HG03565 (cell line): ENCODE results near the gene LMBRD2.
A peak's percentile ranks its signal among the peaks of the same experiment; 100 is the strongest.
"Not testable (repeated sequence)": the region's sequence is repeated elsewhere in the genome, so short reads cannot be mapped to it uniquely, and the experiment has no call there.

Experiments
- ATAC-seq: cut with Tn5 transposase; IDR thresholded peaks from one replicate; pipeline ENCODE4 v1.9.1; 2021; ENCODE audit warnings: mild to moderate bottlenecking, moderate library complexity; ENCODE audit not compliant: unreplicated experiment

The LMBRD2 gene

DNA sequence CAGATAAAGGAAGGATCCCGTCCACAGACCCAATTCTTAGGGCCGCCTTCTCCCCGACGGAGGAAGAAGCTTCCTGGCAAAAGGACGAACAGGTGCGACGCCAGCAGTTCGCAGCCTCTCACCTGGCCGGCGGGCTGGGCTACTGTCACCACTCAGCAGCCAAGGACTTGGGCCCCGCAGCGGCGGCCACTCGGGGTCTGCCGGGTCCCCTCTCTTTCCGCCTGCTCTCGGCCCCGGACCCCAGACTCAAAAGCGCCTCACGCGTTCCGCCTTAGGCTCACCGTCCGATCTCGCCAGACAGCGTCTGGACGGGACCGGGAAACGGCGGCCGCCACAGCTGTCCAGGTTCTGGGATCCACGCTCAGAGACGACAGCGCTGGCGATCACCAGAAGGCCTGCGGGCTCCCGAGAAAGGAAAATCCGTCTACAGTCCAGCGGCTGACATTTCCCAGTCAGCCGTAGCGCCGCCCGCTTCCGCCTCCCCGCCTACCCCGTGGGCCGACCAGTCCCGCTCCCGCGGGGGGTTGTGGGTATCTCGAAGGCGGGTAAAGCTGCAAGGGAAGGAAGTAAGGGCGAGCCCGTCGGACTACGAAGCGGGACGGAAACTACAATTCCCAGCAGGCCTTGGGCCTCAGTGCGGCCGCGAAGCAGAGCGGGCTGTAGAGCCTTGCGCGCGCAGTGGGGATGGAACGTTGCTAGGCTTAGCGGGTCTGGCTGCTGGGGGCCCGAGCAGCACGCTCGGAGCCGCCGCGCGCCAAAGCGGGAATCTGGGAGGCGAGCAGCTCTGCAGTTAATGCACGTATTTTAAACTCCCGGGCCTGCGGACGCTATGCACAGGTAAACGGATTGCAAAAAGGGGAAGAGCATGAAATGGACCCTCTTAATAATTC is at the start of gene LMBRD2, which contains the start of gene SKP2:
Gene LMBRD2, minus strand, starts transcription at position 454 of the 890 bp plus-strand sequence. CDS start 8,538 bp downstream, outside the sequence.
Gene SKP2, plus strand, starts transcription at position 678 of the 890 bp plus-strand sequence. Its CDS starts 152 bp downstream, at position 830.
- peak; percentile 99 for ATAC-seq

DNA sequence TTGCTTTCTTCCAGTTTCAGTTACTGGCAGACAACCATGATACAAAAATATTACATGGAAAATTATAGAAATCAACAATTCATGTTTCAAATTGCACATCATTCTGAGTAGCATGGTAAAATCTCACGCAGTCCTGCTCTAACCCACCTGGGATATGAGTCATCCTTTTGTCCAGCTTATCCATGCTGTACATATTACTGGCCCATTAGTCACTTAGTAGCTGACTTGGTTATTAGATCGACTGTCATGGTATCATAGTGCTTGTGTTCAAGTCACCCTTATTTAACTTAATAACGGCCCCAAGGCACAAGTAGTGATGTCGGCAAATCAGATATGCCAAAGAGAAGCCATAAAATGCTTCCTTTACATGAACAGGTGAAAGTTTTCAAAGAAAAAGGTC is 48.8 kb upstream of the LMBRD2 start:
- ATAC-seq = no peak

DNA sequence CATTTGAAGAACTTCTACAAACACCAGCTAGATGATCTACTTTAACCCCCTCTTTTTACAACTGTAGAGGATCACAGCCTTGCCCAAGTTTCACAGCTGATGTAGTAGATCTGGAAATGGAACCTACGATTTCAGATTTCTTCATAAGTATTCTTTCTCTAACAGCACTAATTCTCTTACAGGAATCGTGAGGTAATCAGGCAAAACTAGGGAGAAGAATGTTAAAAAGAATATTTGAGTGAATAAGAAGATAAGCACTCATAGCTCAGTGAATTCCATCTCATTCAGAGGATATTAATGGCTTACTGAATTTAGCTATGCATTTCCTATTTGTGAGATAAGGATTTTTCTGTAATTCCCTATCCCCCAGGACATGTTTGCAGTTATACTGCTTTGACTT is 47.9 kb upstream of the LMBRD2 start:
- ATAC-seq = no peak

DNA sequence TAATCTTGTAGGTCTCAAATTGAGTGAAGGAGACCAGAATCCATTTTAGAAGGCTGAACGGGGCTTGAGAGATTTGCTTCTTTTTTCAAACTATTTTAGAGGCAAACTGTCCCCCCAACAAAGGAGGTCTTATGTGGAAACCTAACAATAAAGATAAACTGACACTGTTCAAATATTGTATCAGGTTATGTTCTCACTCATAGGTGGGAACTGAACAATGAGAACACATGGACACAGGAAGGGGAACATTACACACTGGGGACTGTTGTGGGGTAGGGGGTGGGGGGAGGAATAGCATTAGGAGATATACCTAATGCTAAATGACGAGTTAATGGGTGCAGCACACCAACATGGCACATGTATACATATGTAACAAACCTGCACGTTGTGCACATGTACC is 47.1 kb upstream of the LMBRD2 start:
- ATAC-seq = not testable (repeated sequence)

DNA sequence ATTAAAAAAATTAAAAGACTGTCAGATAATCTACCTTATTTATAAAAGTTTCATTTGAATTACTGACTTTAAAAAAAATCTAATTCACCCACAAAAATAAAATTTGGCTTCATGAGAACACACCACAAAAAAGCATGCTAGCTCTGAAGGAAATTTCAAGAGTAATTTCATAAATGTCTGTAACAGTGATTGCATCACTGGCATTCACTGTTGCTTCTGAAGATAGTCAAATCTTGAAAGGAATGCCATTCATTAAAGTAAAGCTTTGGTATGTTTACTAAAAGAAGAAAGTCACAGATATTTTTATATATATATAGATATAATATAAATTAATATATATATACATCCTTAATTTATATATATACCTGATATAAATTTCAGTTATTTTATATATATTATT is 46.6 kb upstream of the LMBRD2 start:
- no peak for ATAC-seq

DNA sequence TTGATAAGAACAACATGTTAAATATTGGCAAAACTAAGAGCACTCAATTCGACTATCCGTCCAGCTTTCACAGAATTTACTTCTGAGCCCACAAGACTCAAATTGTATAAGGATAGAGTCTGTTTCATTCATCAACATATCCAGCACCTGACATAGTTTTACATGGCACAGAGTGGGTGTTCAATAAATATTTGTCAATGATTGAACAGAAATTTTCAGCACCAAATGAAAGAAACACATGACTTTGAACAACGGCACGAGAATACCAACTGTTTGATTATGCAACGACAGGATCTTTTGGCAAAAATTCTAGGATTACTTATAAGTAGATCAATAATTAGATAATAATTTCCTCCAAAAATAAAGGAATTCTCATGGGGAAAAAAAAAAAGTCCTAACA is 42.1 kb upstream of the LMBRD2 start:
- no peak for ATAC-seq

DNA sequence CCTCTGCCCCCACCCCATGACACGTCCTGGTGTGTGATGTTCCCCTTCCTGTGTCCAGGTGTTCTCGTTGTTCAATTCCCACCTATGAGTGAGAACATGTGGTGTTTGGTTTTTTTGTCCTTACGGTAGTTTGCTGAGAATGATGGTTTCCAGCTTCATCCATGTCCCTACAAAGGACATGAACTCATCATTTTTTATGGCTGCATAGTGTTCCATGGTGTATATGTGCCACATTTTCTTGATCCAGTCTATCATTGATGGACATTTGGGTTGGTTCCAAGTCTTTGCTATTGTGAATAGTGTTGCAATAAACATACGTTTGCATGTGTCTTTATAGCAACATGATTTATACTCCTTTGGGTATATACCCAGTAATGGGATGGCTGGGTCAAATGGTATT is 32.7 kb upstream of the LMBRD2 start:
- ATAC-seq = not testable (repeated sequence)

DNA sequence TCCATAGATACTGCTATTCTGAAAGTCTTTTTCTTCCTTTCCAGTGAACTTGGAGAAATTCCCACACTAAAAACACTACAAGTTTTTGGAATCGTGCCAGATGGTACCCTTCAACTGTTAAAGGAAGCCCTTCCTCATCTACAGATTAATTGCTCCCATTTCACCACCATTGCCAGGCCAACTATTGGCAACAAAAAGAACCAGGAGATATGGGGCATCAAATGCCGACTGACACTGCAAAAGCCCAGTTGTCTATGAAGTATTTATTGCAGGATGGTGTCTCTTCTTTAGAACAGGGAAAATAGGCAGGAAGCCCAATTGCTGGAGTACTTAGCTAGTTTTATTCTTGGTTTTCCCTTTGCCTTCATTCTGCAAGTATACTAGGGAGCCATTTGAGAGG is 30.1 kb upstream of the LMBRD2 start:
- no peak for ATAC-seq

DNA sequence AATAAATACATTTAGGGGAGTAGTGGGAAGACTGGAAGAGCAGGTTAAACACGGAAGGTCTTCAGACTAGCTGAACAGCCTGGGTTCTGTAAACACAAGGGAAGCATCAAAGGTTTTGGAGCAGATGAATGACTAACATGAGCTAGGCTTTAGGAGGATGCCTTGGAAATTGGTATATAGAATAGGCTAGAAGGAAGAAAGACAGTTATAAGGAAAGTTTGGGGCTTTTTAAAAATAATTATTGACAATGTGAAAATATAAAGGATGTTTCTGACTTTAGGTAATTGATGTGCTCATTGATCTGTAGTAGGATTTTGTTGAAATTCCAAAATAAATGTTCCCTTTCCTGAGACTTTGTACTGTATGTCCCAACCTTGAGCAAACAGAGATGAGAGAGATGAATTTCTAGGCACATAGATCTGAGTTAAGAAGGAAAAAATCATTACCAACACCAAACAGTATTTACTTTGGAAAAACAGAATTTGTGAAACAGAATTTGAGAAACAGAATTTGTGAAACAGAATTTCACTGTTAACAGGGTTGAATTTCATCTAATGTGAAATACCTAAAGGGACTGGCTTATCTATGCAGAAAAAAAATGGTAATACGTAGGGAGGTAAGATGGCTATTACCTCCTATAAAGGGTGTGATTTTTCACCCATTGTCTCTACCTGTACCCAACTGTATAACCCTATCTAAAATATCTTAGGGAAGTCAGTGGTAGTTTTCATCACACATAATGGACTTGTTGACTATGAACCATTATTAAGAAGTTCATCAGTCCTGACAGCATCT is 29.1 kb upstream of the LMBRD2 start:
- ATAC-seq = no peak

DNA sequence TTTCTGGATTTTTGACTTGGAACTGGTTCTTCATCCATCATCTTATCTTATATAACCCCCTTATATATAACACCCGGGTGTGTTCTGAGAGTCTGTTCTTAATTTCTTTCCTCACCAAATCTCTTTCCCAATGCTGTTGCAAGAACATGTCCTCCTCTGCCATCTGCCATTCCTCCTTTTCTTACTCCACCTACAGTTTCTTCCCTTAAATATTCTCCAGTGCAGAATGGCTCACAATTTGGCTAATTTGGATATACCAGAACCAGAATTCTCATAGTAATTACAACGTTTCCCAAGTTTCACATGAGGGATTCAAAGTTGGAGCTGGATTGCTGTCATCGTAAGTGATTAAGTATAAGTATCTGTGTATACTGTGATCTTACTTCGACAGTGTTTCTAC is 28.3 kb upstream of the LMBRD2 start:
- ATAC-seq = no peak

DNA sequence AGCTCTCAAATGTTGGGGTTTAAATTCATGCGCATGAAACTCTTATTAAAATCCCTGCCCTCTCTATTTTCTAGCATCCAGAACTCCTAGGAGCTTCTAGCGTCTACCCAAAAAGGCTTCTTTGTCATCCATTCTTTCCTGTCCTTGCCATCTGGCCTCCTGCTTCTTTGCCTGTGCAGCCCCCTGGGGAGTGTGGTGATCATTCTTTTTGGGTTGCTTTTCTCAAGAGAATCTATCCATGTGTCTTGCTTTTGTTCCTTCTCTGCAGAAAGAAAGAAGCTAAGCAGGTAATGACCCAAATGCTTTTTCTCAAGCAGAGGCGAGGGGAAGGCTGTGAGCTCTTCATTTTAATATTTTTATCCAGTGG is 26.8 kb upstream of the LMBRD2 start:
- ATAC-seq = no peak

DNA sequence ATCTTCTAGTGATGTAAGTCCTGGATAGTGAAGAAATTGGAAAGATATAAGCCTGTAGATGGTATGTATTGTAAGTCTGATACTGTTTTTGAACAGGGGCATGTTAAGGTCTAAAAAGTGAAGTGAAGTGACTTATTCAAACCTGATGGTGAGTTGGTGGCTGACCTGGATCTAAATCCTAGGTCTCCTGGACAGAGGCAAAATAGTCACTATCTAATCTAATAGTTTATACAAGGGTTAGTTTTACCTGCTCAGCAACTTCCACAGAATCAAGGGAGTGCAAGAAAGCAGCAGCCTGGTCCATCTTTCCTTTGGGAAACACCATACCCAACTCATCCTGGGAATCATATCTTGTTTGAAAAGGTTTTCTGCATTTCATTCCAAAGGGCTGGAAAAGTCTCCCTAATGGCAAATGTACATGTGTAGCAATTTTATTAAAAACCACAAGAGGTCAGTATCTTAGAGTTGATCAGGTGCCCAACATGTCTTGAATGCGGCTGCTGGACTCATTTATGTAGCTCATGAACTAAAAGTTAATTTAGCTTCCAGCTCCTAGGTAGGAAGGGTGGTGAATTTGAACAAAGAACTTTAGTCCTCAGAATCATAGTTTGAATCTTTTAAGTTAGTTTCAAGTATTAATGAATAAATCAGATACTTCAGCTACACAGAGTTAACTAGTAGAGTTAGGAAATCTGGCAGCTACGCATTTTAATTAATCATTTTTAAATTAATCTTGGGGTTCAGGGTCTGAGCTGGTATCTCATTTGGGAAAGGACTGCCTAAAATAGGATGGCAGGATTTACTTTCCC is 26.2 kb upstream of the LMBRD2 start:
- no peak for ATAC-seq

DNA sequence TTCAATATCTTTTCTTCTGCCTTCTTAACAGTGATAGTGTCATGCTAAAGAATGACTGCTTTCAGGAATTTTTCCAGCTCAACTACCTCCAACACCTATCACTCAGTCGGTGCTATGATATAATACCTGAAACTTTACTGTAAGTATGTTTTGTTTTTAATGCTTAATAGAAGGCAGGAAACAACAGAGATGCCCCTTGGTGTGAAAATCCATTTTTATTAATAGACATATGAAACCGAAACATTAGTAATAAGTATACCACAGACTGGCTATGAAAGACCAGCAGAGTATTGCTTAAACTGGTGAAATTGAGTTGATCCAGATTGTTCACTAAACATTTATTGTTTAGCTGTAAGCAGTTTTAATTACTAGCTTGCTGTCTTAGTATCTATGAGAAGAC is 25.5 kb upstream of the LMBRD2 start:
- peak; percentile 89 for ATAC-seq

DNA sequence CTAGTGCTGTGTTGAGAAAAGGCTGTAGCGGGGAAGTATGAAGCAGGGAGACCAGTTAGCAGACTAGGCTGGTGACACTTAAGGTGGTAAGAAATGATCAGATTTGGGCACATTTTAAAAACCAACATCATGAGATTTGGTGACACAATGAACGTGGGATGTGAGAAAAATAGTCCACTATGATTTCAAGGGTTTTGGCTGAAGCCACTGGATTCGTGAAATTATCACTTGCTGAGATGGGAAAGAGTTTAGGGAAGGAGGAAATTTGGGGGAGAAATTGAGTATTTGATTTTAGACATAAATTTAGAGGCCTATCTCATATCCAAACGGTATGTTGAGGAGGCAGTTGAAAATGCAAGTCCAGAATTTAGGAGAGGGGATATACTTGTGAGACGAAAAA is 23.4 kb upstream of the LMBRD2 start:
- ATAC-seq = no peak

DNA sequence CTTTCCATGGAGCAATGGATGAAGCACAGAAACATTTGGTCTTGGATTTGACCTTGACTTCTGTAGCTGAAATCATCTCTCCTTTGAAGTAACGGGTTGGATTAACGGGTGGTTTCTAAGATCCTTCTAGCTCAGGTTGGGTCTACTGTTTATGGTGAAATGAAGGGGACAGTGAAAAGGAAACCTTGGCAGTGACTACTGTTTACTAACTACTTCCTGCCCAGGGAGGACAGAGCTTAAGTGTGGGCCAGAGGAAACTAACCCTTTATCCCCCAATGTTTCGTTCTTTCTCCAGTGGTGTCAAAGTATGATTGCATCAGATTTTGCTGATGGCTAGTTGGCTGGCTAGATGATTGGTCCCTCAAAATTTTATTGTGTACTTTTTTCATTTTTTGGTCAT is 22.4 kb upstream of the LMBRD2 start:
- no peak for ATAC-seq

DNA sequence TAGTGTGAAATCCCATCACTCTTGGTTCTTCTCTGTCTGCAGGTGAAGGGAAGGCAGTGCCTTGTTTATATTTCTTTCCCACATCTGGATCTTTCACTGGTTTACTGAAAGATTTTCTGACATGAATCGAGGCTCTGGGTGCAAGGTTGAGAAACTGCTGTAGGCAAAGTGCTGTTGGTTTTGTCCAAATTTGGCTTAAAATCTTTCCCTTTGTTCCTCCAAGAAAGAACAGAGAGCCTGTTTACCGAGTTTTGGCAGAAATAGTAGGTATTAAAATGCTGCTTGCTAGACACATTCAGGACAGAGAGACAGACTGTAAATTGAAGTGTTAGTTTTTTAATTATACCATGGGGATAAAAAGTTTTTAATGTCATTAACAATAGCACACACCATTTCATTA is 21.7 kb upstream of the LMBRD2 start:
- no peak for ATAC-seq

DNA sequence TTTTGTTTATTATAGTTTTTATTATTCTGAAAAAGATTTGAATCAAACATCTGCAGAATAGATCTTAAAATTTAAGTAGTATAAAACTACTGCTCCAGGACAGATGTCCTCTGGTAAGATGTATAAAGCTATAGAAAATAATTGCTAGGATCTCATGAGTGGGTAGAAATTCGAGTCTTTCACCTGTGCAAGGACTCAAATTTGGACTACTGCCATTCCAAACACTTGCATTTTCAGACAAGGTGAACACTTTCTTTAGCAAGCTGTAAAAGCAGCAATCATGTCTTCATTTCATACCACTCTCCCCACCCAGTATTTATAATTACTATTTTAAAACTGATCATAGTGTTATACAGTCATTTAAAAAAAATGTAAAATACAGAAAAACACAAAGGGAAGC is 20.9 kb upstream of the LMBRD2 start:
- no peak for ATAC-seq

DNA sequence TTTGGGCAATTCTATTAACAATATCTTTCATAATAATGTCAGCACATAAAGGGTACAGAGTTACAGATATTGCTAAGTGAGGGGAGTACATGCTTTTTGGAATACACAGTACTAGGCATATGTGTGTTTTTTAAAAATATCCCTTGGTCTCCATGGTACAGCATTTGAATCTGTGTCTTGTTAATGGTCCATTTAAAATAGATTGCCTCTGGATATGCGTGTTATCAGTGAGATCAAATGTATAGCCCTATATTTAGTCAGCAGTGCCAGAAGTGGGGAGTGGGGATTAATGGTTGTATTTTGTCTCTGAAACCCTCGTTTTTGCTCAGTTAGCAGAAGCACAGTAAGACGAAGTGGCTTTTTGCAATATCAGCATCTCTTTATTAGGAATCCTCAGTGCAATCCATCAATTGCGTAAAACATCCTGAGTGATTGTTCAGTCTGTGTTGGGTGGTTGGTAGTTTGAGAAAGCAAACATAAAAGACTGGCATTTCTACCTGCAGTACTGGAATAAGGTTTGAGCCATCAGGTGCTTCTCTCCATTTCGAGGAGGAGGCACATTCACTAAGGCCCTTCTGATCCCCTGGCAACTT is 19.2 kb upstream of the LMBRD2 start:
- no peak for ATAC-seq

DNA sequence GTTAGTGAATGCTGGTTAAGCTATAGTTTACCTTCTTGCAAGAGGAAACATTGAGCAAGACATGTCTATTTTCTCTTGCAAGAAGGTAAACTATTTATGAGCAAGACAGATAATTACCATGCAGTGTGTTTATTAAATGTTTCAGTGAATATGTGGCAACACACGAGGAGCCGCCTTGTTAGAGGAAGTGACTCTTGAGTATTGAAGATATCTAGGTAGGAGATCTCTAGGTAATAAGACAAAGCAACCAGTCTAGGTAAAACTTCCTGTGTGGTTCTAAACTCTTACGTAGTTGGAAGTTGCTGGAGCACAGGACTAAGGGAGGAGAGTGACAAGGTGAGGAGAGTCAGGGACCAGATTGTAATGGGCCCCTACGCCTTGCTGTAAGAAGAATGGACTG is 17.1 kb upstream of the LMBRD2 start:
- no peak for ATAC-seq

DNA sequence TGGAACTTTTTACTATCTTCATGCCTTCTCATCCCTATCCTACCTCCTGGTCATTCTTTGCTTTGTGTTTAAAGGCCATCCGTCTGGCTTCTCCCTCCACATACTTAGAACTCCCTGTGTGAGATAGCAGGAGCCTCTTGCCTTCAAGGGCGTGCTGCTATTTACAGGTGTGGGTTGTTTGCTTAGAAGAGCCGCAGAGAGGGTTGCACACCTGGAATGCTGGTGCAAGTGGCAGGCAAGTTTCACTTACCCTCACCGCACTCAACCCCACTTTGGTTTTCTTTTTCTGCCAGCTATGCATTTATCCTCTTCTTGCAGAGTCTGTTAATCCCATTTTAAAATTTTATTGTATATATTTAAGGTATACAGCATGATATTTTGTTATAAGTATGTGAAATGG is 12.8 kb upstream of the LMBRD2 start:
- ATAC-seq = no peak
